GM12874 (cell line): ENCODE results near the gene LRRC41.

Source experiments
- CTCF ChIP-seq: IDR thresholded peaks from 2 replicates; pipeline ENCODE4 v1.5.1; 2011; ENCODE audit warnings: low read depth, mild to moderate bottlenecking, control low read depth, low read length, moderate library complexity; ENCODE audit not compliant: insufficient read depth

Gene LRRC41

GRCh38 chr1:46303038-46303871 lies at the start of gene LRRC41, which contains the start of gene UQCRH:
LRRC41 (minus strand) TSS chr1:46303616; CDS start chr1:46303322, 294 bp downstream.
UQCRH (plus strand) TSS chr1:46303698; CDS start chr1:46303767, 69 bp downstream.
- TF ChIP-seq CTCF, result no peak

- no peak for TF ChIP-seq CTCF
Measured at GRCh38 chr1:46352363-46352762, 48.9 kb upstream of the LRRC41 start.

- no peak for TF ChIP-seq CTCF
Measured at GRCh38 chr1:46345281-46345680, 41.9 kb upstream of the LRRC41 start.

- no peak for TF ChIP-seq CTCF
Measured at GRCh38 chr1:46344481-46344880, 41.1 kb upstream of the LRRC41 start.

GRCh38 chr1:46343705-46344104 lies 40.3 kb upstream of the LRRC41 start:
- TF ChIP-seq CTCF, result no peak

- TF ChIP-seq CTCF, result no peak
Measured at GRCh38 chr1:46343351-46343695, 39.9 kb upstream of the LRRC41 start.

- TF ChIP-seq CTCF, result no peak
Measured at GRCh38 chr1:46342677-46343350, 39.4 kb upstream of the LRRC41 start.
